Stimulated activated CD8-positive, alpha-beta memory T cell treated with anti-CD3 and anti-CD28 coated beads, Interleukin-4, amount 100 ng/mL, for 4 hours (primary cell): Measurements from ENCODE around the gene DNPEP.

ENCODE experiments used
- DNase-seq, 2 donors: peaks; one replicate each; pipeline ENCODE4 v3.0.0-alpha.2; 2020; ENCODE audit warnings: low read depth in 2 of 2, low spot score in 1 of 2

DNPEP gene

DNA sequence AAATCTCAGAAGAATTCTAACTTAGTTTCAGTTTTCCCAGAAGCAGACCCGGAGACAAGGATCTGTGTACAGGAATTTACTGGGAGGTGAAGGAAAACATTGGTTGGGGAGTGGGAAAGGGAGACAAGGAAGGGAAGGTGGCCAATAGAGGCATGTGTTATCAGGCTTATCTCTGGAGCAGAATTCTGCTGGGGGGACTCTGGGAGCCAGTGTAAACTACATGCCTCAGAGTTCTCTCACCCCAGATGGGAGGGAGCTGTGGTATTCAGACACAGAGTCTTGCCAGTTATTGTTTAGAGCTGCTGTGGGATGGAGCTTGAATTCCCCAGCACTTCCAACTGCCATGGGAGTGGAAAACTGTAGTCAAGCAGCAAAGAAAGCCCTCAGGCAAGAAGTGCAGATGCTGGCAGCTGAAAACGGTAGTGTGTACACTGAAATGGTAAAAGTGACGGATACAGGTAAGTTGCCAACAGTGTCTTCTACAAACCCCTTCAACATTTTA is 19.0 kb downstream of the DNPEP start:
- DNase-seq = no peak

DNA sequence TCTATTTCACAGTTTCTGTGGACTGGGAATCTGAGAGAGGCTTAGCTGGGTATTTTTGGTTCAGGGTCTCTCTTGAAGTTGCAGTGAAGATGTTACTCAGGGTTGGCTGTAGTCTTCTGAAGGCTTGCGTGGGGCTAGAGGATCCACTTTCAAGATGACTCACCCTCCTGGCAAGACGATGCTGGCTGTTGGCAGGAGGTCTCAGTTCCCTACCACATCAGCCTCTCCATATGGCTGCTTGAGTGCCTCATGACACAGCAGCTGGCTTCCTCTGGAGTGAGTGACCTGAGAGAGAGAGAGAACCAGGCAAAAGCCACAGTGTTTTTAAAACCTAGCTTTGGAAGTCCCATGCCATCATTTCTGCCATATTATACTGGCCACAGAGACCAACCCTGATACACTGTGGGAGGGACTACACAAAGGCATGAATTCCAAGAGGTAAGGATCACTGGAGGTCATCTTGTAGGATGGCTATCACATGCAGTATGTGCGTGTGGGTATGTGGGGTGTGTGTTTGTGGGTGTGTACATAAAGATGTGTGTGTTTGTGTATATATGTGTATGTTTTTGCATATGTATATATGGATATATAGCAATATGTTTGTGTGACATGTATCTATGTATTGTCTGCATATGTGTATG is 25.1 kb downstream of the DNPEP start:
- no peak for DNase-seq

DNA sequence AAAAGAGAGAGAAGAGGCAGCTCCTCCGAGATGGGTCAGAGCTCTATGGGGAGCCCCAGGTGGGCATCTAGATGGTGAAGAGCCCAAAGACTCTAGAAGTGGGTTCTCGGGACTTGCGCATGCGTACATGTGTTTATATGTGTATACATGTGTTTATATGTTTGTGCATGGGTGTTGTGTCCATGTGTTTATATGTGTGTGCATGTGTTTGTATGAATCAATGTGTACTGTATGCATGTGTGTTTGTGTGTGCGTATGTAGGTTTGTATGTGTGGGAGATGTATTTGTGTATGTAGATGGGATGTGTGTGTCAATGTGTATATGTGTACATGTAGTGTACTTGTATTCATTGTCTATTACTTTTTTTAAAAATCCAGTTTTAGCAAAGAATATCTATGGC is 25.6 kb downstream of the DNPEP start:
- no peak for DNase-seq

DNA sequence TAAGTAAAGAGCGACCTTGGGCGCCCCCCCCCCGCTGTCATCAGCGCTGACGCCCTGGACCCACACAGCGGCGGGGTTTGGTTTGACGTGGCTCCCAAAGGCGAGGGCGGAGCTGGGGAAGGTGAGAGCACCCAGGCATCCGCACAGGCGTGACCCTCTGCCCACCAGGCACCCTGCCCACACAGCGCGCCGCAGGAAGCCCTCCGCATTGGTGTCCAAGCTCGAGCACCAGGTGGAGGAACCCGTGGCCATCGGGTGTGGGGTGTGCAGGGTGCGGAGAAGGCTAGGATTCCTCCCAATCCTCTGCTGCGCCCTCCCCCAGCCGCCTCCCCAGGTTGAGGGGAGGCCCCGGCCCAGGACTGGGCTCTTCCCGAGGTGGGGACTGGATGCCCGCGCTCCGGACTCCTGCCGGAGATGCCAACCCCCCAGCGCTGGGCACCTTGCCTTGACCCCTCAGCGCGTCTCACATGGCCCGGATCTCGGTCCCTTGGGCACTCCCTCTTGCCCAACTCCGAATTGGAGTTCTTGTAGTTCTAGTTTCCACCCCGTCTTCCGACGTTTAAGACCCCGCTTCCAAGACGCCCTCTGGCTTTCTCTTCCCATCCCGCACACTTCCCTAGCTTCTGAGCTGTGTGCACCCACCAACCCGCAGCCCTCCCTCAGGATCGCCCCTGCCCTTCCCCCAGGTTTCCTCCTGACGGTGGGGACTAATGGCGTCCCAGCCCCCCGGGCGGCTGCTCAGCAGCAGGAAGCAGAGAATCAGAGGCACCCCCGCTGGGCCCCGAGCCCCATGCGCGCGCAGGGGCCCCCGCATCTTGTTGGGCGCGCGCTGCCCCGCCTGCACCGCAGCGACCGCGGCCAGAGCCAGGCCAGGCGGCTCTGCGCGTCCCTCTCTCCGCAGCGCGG is 29.3 kb downstream of the DNPEP start:
- DNase-seq = no peak

DNA sequence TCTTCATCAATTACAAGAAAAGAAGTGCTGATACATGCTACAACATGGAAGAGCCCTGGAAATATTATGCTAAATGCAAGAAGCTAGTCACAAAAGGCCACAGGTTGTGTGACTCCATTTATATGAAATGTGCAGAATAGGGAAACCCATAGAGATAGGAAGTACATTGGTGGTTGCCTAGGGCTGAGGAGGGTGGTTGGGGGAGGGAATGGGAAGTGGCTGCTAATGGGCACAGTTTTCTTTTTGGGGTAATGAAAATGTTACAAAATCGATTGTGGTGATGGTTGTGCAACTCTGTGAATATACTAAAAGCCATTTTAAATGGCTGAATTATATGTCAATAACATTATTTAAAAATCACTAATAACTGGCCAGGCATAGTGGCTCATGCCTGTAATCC is 30.9 kb downstream of the DNPEP start:
- no peak for DNase-seq

DNA sequence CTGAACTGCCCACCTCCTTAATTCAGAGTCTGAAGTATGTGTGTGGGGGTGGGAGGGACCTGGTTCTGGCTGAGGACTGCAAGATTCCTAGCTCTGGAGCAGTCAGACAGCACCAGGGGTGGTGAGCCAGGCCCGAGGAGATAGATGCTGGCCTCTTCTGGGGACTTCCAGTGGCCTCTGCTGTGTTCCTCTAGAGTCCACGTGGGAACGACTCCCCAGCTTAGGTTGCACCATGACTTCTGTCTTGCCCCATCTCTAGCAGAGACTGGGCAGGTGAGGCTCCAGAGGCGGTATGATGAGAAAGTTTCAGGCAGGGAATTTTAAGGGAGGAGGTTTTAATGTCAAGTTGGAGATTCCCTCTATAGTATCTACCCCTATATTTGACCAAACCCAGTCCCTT is 33.1 kb downstream of the DNPEP start:
- DNase-seq = no peak

DNA sequence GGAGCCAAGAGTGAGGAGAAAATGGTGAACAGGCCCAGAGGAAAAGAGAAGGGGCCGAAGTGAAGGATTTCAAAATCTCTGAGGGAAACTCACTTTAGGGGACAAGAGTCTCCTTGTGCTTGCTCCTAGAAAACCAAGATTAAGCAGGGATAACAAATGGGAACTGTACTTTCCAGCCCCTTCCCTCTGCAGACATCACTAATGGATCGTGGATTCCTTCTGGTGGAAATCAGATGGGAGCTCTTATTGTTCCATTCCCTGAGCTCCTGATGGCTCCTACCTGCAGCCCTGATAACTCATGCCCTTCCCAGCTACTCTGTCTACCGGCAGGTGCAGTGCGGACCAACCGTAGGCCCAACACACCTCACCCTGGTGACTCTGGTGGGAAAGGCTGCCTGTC is 34.6 kb downstream of the DNPEP start:
- no peak for DNase-seq

DNA sequence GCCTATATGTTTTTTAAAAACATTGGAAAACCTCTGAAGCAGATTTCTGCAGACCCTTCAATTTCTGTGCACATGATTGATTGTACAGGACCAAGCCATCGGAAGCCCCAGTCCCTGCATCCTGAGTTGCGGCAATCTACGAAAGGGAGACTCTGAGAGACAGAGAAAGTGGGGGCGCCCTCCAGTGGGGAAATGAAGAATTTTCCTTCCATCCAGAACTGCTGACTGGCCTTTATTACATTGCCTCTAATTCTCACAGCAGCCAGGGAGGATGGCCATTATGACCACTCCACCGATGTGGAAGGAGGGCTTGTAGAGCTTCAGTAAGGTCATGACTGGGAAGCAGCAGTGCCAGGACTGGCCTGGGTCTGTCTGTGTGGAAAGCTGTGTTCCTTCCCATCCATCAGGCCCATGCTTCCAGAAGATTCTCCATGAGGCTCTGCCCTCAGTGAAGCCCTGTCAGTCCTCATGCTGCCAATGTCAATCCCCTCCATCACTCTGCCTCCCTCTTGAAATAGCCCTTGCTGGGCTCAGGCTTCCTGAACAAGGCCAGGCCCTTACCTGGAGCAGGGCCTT is 35.2 kb downstream of the DNPEP start:
- peak; percentile 18 to 38 for DNase-seq

DNA sequence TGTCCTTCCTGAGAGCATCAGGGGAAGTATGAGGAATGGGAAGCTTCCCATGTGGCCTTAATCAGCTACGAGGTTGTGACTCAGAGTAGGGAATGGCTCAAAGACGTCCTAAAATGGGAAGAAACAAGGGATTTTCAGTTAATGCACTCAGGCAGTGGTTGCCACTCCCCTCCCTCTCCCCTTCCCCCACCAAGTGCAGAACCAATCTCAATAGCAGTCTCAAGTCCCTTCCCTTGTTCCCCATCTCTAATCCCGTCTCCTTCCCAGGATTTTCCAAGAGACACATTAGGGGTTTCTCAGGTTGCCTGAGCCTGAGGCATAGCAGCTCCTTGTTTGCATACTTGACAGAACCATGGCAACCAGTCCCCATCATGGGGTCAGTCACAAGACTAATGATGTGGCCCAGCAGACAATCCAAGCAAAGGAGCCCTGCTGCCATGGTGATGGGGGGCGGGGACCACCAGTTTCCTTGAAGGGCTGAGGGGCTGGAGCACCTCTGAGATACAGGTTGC is 36.9 kb downstream of the DNPEP start:
- DNase-seq = no peak

DNA sequence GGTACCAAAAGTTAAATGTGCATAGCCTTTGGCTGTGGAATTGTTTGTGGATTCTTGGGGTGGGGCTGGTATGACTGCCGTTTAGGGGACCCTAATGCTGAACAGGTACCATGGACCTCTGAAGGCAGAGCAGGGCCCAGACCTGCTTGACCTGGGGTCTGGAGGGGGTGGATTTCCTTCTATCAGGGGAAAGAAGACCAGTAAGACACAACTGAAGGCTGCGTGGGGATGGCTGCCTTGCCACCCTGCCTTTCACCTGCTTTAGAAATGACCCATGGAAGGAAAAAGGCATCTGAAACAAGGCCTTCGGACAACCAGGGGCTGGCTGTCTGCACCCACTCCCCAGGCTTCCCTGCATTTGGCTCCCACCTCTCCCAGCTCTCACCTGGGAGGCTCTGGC is 37.5 kb downstream of the DNPEP start:
- no peak for DNase-seq

DNA sequence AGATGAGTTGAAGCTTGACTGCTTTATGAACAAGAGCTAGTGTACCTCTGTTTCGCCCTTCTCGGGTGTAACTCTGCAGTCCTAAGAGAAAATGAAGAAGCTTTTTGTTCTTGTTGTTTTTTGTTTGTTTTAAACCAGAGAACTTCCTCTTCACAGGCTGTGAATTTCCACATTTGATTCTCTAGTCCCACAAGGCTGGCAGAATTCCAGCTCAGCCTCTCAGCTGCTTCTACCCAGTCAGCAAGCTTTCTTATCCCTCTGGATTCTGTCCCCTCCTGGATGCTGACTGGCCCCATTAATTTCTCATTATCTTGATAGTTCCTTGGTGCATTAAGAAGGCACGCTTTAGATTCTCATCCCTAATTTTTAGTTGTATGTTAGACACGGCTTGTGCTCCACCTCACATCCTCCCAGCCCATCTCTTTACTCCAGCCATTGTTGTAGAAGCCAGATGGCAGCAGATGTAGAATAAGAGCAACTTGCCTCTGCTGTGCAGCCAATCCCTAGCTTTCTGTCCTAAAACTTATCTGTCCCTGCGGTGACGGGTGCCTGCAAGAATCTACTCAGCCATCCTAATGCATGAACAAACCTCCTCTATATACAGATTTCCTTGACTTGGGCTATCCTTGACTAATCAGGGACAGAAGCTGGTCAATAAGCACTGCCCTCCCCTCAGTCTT is 42.8 kb downstream of the DNPEP start:
- no peak for DNase-seq

DNA sequence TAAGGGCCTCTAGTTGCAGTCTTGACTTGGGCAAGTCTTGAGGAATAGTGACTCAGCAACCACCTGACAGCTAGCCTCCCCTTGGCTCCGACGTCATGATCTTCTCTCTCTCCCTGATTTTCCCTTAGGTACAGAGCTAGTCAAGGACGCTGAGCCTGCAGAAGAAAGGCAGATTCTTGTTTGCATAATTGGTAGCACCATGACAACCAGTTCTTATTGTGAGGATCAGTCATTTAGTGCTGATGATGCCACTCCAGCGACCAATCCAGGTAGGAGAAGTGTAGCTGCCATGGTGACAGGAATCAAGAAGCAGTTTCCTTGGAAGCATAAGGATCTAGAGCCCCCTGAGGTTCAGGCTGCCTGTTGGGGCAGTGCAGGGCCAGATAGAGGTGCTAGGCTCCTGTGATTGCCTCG is 52.3 kb downstream of the DNPEP start:
- DNase-seq = no peak

DNA sequence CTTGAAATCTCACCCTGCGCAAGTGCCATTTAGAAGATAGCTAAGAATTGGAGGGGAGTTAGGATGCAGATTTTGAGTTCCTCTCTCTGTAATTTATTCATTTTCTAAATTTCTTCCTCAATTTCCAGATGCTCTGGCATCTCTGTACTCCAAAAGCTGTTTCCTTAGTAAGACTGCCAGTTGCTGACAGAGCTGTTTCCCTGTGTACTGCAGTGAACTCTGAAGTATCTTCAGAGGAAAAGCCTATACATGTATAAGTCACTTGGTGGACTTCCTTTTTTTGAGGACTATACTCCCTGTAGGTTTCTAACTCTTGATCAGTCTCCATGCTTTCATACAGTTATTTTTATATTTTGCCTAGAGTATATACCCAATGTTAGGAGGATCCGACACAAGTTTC is 53.6 kb downstream of the DNPEP start:
- DNase-seq = no peak

DNA sequence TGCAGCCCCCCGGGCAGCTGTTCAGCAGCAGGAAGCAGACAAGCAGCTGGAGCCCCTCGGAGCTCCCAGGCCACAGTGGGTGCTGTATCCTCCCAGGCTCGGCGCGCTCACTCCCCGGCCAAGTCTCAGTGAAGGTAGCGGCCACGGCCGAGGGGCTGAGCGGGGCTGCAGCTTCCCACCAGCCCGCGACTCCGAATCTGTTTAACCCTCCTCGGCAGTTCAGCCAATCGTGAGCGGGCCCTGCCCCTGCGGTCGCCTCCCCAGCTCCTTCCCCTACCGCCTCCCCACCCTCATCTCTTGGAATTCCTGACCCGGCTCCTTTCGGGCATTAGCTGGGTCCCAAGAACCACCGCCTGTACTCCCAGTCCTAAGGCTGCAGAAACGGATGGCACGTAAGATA is 55.2 kb downstream of the DNPEP start, which contains the start of gene RESP18:
Gene RESP18, minus strand, starts transcription at position 203 of the 400 bp plus-strand sequence.
- no peak for DNase-seq

DNA sequence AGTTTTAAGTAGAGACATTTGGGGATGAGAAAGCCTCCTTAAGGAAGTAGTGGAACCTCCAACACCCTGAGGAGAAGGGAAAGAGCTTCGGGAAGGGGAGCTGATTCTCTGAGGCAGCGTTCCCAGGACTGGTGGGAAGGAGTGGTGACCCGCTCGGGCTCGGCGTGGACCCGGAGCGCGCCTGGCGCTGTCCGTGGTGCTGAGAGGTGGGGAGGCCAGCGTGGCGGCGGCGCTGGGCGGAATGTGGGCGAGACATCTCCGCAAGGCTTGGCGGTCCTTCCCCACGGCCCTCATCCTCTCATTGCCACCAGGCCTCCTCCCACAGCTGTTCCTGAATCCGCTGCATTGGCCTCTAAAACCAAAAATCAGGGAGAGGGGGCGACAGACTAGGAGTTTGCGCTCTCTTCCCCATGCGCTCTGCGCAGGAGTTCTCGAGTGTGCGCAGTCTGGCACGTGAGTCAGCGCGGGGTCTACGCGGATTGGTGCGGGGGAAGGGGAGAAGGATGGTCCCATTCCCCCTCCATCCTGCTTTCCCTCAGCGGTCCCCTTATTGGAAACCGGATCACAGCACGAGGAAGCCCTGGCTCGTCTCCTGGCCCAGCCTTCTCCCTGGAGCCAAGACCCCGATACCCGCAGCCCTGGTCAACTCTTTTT is 56.0 kb downstream of the DNPEP start:
- DNase-seq = no peak

DNA sequence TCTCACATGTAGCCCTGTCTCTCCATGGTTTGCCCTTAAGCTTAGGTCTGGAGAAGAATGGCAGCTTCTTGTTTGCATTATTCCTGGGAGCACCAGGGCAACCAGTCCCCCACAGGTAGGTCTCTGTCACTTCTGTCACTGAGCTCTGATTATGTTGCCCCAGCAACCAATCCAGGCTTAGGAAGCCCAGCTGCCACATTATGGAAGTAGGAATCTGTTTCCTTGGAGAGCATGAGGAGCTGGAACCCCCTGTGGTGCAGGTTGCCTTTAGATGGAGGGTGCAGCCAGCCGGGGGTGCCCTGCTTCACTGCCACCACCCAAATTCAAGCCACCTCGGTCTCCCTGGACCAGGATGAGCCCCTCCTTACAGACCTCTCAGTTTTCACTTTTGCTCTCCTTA is 60.0 kb downstream of the DNPEP start:
- no peak for DNase-seq

DNA sequence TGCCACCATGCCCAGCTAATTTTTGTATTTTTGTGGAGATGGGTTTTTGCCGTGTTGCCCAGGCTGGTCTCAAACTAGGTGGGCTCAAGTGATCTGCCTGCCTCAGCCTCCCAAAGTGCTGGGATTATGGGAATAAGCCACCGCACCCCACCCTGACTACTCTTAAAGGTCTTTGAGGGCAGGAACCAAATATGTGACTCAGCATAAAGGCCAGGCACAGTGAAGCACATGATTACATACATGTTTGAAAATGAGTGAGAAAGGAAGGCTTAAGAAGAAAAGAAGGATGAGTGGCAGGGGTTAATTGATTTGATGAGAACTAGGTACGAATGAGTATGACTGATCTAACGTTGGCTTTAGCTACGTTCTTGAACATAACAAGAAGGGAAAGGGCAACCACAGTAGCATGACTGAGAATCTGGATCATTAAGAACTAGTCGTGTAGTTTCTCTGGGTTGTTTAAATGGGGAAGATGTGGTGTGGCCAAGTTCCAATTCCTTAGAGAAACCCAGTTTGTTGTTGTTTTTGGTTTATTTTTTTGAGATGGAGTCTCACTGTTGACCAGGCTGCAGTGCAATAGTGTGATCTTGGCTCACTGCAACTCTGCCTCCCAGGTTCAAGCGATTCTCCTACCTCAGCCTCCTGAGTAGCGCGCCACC is 61.9 kb downstream of the DNPEP start:
- DNase-seq = no peak

DNA sequence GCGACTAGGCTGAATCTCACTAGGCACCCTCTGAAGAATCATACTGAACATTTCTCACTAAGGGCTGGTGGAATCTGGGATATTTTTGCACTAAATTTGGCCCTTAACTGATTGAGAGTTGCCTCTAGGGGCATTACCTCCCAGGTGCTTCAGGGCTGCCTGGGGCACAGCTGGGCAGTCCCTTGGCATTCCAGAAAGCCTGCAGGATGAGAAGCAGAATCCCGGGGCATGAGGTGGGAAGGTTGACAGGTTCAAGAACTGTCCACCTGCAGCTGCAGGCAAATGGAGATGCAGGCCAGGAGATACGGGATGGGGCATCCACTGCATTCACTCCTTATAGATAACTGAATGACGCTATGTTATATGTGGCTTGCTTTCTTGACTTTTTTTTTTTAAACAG is 62.6 kb downstream of the DNPEP start:
- no peak for DNase-seq

DNA sequence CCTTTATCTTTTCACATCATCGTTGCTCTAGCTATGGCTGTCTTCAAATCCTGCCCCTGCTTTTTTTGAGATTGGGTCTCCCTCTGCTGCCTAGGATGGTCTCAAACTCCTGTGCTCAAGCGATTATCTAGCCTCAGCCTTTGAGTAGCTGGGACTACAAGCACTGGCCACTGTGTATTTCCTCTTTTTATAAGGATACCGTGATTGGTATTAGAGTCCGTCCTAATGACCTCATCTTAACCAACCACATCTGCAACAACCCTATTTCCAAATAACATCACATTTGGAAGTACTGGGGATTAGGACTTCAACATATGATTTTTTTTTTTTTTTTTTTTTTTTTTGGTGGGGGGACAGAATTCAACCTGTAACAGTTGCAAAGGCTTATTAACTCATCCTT is 64.3 kb downstream of the DNPEP start:
- DNase-seq = no peak
